GM10248 (cell line): Measurements from ENCODE around the gene SARNP.

Experiments
- CTCF ChIA-PET: fragments of 300-600 bp; sonication (Branson Sonifier 250); formaldehyde crosslinking; extraction: SDS; loops from one replicate; lab custom pipeline; 2021; ENCODE audit warnings: antibody characterized with exemption; lab: Yijun Ruan, JAX
- POLR2A ChIA-PET: fragments of 350-650 bp; sonication (Branson Sonifier 250); formaldehyde crosslinking; extraction: SDS; loops from one replicate; lab custom pipeline; 2020; ENCODE audit warnings: antibody characterized with exemption; lab: Yijun Ruan, JAX
- DNase-seq: peaks from one replicate; pipeline ENCODE4 v3.0.0; 2012; ENCODE audit errors: extremely low spot score
- CTCF ChIP-seq: IDR thresholded peaks from 2 replicates; pipeline ENCODE4 v1.5.1; 2012; ENCODE audit warnings: mild to moderate bottlenecking, low read depth; ENCODE audit errors: extremely low read depth, missing control alignments, control extremely low read depth

SARNP gene

GRCh38 chr12:55738123-55739024, 79.2 kb downstream of the SARNP start:
- DNase-seq: peak; percentile 83
- POLR2A ChIA-PET: interaction anchor here (0.5 to 1.7 kb wide), 5 partner anchors 9 to 428 kb away, joined by 3 to 11 read pairs (median 5); partner anchors contain the start of genes ORMDL2 and SARNP
- CTCF ChIA-PET: interaction anchor here (0.8 to 5.7 kb wide), 94 partner anchors 8 to 726 kb away, joined by 3 to 73 read pairs (median 5); partner anchors contain the start of genes BLOC1S1, CD63, DGKA and DNAJC14
- TF ChIP-seq CTCF: peak; percentile 78

- DNase-seq: no peak
- ChIA-PET POLR2A (interaction anchor here (0.5 to 1.7 kb wide), 5 partner anchors 8 to 429 kb away, joined by 3 to 11 read pairs (median 5); partner anchors contain the start of genes ORMDL2 and SARNP), CTCF (interaction anchor here (0.8 to 5.7 kb wide), 72 partner anchors 8 to 726 kb away, joined by 3 to 73 read pairs (median 6); partner anchors contain the start of genes BLOC1S1, CD63, DGKA and ORMDL2)
- TF ChIP-seq CTCF: no peak
These were observed 79.9 kb downstream of the SARNP start for GRCh38 chr12:55737581-55738122.

GRCh38 chr12:55736780-55737580, 80.5 kb downstream of the SARNP start:
- TF ChIP-seq CTCF: peak; percentile 83
- peak; percentile 59 for DNase-seq
- ChIA-PET CTCF (interaction anchor here (0.9 to 5.7 kb wide), 35 partner anchors 7 to 548 kb away, joined by 3 to 73 read pairs (median 11); partner anchors contain the start of genes BLOC1S1, CD63, DGKA and ORMDL2), POLR2A (interaction anchor here (0.6 kb wide), 1 partner anchor 365 kb away, joined by 3 read pairs; no protein-coding TSS in a partner anchor)

- TF ChIP-seq CTCF: no peak
- DNase-seq: no peak
- ChIA-PET CTCF (interaction anchor here (1.4 to 3.9 kb wide), 8 partner anchors 11 to 547 kb away, joined by 4 to 73 read pairs (median 8); partner anchors contain the start of genes RAB5B and RDH5), POLR2A (no interaction called here)
These were observed 81.4 kb downstream of the SARNP start for GRCh38 chr12:55736076-55736475.

- TF ChIP-seq CTCF: no peak
- POLR2A ChIA-PET: interaction anchor here (0.5 to 0.6 kb wide), 2 partner anchors 292 to 595 kb away, joined by 5 to 7 read pairs; no protein-coding TSS in a partner anchor
- CTCF ChIA-PET: interaction anchor here (1.1 to 2.6 kb wide), 6 partner anchors 12 to 294 kb away, joined by 3 to 7 read pairs (median 5); partner anchors contain the start of genes RAB5B and RDH5
- no peak for DNase-seq
These were observed 82.9 kb downstream of the SARNP start for GRCh38 chr12:55734595-55734994.
